ENCODE measurements around the gene KRTAP19-2.

DNA sequence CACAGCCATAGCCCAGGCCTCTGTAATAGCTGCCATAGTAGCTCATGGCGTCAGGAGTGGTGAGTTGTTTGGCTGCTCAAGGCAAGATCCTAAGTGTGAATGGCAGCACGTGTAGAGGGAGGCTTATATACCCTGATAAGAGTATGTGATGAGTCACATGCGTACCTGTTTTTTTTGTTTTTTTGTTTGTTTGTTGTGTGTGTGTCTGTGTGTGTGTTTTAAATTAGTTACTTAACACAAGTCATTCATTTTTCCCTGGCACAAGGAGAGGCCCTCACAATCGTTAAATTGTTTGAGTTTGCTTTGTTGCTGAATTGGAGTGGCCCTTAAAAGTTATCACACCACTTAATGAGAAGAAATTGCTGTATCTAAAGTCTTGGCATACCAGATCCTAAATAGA is 9.8 kb upstream of the KRTAP19-2 start, which contains the start of gene KRTAP19-4:
- no peak for TF ChIP-seq POLR2AphosphoS5 (IDR thresholded peaks at IDR 0.05)
- TF ChIP-seq, protein P1, sequence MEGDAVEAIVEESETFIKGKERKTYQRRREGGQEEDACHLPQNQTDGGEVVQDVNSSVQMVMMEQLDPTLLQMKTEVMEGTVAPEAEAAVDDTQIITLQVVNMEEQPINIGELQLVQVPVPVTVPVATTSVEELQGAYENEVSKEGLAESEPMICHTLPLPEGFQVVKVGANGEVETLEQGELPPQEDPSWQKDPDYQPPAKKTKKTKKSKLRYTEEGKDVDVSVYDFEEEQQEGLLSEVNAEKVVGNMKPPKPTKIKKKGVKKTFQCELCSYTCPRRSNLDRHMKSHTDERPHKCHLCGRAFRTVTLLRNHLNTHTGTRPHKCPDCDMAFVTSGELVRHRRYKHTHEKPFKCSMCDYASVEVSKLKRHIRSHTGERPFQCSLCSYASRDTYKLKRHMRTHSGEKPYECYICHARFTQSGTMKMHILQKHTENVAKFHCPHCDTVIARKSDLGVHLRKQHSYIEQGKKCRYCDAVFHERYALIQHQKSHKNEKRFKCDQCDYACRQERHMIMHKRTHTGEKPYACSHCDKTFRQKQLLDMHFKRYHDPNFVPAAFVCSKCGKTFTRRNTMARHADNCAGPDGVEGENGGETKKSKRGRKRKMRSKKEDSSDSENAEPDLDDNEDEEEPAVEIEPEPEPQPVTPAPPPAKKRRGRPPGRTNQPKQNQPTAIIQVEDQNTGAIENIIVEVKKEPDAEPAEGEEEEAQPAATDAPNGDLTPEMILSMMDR (IDR thresholded peaks at IDR 0.05): no peak

Data from prostate gland (tissue), 2 donors.